IPS-11a (cell line): Measurements from ENCODE around the gene NUP210.

Experiments
- H3K4me3 ChIP-seq: one replicate; pipeline ENCODE4 v1.5.1; 2013; ENCODE audit warnings: low read depth, low read length, control low read depth

NUP210 gene

DNA sequence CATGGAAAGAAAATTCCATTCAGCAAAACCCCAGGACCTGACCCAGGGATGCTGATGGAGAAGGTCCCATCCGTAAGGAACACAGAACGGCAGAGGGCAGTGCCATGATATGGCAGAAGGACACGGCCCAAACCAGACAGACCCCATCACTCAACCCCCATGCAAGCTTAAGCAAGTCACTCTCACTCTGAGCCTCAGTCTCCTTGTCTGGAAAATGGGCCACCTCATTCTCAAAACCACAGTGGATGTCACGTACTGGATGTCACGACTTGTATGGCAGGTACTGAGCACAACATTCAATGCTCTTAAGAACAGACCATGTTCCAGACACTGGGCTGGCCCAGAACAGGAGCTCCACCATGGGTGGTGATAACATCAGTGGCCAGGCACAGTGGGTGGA lies 90.4 kb downstream of the NUP210 start:
- no peak overlapping the region for H3K4me3 ChIP-seq

DNA sequence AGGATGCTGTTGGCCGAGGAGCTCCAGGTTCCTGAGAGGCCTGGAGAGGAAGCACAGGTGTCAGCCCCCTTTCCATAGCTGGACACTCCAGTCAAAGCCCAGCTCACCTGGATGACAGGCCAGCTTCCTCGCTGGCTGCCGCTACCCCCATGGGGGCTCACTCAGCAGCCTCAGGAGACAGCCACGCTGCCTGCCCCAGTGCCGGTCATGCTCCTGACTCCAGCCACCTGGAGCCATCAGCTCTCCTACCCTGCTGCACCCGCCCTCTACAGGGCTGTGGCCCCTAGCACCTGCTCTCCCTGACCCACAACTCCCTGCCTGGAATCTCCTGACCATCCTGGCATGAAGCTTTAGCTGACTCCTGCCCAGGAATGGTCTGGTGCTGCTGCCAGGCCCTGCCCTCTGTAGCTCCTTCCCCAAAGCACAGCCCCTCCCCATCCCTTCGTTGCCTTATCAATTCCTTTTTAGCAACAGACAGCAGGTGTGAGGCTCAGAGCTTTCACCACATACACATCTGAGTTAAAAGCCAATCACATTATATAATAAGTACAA lies 94.2 kb downstream of the NUP210 start:
- H3K4me3 ChIP-seq = no peak overlapping the region

DNA sequence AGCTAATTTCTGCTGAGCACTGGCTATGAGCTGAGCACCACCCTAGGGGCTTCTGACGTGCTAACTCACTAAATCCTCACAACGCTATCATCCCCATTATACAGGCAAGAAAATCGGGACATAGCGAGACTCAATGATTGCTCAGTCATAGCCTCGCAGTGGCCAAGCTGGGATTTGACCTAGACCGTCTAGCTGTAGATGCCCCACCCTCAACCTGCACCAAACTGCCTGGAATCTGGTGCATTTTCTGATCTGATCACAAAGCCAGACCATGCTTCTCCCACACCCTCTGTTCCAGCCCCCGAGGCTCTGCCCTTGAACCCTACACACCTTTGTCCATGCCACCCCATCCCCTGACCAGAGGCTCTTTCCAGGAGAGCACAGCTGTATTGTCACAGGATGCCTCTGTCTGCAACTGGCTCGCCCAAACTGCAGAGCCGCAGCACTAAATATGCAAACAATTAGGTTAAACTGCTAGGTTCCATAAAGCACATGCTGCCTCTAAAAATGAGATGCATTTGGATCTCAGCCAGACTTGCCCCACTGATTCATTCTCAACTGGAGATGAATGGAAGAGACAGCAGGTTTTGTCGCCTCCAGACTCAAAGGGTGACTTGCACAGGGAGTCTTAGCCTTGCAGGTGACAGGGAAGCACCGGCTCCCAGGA lies 95.2 kb downstream of the NUP210 start:
- no peak overlapping the region for H3K4me3 ChIP-seq

DNA sequence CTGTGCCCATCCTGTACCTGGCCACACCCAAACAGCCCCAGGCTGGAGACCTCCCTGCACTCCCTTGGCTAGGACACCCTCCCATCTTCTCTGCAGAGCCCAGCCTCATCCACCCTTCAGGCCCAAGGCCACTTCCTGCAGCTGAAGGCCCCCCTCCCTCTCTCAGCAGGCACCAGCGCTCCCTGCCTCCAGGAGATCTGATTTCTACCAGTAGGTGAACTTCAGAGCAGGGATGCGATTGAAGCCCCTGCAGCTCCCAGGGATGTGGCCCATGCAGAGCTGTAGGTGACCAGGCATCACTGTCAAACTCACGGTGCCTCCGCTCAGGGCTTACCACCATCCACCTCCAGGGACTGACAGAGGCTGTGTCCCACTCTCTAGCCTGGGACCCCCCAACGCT lies 96.3 kb downstream of the NUP210 start:
- no peak overlapping the region for H3K4me3 ChIP-seq

DNA sequence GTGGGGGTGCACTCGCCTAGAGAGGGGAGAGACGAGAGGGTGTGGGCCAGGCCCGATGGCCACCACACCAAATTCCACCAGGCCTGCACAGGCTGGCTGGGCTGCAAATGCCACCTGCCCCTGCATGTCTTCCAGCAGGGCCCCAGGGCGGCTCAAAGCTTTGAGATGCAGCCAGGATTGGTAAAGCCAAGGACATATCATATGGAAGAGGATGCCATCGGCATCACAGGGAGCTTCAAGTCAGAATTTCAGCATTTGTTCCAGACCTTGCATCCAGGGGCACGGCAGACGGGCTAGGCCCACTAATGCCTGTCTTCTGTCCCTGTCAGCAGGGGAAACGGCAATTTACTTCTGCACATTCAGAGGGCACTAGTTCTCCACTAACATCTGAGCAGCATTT lies 97.8 kb downstream of the NUP210 start:
- no peak overlapping the region for H3K4me3 ChIP-seq

DNA sequence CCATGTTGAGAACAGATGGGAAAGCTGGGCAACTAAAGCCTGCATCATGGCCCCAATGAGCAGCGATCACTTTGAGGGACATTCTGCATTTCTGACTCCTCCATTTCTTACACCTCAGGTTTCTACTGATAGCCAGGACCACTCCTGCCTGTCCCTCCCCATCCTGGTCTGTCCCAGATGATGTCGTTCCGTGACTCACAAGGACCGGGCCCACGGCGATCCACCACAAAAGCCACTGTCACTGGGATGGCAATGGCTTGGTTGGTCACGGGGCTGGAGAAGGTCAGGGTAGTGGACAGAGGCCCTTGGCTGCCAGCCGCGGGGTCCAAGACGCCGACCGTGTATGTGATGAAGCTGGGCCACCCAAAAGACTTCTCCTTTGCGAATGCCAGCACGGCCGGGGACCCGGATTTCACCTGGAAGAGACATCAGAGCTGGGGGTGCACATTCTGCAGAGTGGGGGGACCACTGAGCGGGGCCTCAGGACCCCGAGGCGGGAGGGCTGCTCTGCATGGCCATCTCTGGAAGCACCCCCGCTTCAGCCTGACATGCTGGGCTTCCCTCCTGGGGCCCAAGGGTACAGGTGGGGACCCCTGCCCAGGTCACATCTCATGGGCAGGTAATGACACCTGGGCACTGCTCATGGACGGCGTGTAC lies 100.4 kb downstream of the NUP210 start:
- H3K4me3 ChIP-seq = no peak overlapping the region

DNA sequence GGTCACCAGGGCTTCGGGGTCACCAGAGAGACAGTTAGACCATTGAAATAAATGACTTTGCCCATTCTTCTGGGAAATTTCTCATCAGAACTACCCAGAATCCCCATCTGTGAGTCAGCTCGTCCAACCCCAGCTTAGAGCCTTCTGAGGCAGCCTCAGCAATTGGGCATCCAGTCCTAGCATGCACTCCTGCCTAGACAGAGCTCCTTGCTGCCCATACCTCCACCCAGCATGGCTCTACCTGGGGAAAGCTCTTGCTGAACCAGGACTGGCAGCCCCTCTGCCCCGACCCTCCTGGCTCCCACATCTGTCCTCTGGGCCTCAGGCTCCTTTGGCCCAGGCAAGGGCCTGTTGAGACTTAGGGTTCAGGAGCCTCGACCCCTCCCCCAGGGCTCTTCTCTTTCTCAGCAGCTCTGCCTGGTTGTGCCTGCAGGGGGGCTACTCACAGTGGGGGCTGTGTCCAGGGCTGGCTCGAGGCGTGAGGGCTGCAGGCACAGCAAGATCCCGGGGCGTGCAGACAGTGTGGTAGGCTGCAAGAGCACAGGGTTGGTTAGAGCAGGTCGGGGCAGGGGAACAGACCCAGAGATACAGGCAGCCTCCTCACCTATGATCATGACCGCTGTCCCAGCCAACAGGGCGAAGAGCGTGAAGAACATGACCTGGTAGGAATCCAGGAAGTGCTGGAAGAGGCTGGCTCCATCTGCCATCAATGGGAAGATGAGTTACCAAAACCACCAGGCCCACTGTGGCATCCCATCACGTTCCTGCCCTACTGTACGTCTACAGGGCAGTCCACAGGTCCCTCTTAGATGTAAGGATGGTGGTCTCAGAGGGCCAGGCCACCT lies 101.3 kb downstream of the NUP210 start:
- H3K4me3 ChIP-seq = no peak overlapping the region

DNA sequence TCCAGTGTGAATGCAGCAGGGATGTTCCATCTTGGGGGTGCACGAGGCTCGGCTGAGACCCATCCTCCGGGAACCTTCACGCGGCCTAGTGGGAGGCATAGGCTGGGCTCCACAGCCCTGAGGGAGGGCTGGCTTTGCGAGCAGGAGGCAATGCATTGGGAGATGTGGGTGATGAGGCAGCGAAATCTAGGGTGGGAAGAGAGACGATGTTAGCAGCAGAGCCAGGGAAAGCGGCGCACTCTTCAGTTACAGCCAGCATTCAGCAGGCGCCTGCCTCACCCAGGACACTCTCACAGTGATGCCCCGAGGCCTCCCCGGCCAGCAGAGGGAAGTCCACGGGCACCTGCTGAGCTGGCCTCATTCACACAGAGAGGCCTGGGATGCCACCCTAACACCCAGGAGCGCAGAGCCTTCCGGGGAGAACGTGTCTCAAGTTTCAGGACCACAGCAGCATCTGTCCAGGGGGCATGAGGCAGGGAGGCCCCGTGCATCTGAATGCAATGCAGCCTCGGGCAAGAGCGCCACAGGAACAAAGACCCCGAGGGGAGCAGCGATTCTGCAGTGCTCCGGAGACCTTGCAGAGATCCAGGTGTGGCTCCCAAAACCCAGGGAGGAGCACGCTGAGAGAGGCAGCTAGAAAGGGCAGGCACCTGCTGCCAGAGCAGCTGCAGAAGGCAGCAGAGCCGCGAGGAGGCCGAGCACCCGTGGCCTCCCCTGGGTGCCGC lies 102.4 kb downstream of the NUP210 start:
- H3K4me3 ChIP-seq = no peak overlapping the region

DNA sequence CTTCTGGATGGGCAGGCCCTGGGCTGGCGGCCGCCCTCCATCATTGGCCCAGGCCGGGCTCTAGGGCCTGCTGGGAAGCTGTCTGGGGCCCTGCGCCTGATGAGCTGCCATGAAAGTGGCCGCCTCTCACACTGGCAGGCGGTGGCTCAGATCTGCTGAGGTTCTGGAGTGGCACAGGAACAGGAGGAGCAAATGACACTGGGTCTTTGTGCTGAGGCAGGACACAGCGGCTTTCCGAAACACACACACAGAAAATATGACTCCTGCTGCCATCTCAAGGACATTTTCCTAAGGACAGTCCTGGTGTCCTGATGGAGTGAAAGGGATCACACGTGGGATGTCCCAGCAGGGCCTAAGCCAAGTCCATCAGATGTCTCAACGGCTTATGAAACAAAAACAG lies 103.5 kb downstream of the NUP210 start:
- H3K4me3 ChIP-seq = no peak overlapping the region

DNA sequence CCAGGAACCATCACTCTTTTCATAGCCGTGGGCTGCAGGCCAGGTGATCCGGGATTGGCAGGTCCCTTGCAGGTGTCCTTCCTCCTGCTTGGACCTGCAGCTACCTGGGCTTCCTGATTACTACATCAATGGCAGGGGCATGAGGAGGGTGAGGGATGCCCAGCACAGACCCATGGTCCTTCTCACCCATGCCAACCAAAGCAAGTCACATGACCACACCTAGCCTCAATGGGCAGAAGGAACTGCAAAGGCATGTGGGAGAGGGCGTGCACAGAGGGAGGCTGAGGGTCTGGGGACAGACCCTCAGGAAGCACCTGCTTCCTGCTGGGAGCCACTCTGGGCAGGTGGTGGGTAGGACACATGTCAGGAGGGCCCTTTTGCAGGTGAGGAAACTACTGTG lies 105.2 kb downstream of the NUP210 start:
- H3K4me3 ChIP-seq = no peak overlapping the region

DNA sequence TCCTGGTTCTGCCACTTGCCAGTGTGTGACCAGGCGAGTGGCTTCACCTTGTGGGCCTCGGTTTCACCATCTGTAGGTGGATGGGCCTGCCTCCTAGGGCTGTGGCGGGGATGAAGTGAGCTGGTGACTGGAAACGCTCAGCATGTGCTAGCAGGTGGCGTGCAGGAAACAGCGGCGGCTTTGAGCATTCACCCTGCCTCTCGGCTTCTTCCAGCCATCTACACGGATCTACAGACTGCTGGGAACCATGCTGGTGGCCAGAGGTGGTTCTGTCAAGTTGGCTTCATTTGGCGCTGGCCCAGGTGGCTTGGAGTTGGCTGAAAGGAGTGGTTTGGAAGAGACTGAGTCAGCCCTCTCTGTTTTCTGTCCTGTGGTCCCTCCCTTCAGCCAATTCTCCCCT lies 106.3 kb downstream of the NUP210 start:
- H3K4me3 ChIP-seq = no peak overlapping the region

DNA sequence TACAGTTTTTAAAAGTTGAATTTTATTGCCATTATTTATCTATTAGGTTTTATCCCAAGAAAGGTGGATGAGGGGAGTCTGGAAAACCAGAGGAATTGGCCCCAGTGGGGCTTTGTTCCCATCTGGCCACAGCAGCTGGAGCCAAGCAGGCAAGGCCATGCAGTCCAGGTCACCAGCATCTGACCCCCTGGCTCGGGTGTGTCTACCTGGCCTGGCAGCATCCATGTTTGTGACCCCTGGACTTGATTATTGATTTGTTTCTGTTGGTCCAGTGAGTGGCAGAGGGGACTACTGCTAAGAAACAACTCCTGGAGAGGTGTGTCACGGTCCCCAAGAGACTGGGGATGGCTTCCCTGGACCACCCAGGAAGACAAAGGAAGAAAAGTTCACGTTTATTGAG lies 111.1 kb downstream of the NUP210 start:
- H3K4me3 ChIP-seq = no peak overlapping the region

DNA sequence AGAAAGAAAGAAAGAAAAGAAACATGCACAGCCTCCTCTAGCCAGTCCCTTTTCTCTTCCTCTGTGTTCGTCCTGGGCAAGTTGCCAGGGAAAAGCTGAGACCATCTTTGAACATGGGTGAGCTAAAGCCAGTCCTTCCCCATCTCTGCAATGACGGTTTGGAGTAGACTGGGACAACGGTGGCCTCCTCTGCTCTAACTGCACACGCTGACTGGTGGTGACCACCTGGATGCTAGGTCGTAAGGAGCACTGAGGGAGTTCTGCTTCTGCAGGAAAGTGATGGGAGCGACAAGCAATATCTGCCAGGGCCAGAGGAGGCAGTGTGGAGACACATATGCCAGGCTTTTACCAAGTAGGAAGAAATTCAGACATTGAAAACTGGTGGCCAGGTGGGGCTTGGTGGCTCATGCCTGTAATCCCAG lies 111.7 kb downstream of the NUP210 start:
- no peak overlapping the region for H3K4me3 ChIP-seq

DNA sequence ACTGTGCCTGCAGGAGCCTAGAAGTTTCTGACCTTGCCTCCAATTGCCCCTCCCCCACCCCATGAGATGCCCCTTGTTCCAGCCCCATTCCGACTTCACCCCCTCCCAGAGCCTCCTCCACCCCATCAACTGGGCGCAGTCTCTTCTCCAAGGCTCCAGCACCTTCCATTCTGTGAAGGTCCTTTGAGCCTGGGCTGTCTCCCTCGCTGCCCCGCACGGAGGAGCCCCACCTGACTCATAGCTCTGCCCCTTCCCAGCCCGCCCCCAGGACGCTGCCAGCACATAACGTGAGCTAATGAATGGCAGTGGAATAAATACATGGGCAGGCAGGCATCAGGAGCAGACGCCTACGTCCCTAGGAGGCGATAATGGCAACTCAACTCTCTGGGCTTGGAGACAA lies 113.1 kb downstream of the NUP210 start:
- no peak overlapping the region for H3K4me3 ChIP-seq

DNA sequence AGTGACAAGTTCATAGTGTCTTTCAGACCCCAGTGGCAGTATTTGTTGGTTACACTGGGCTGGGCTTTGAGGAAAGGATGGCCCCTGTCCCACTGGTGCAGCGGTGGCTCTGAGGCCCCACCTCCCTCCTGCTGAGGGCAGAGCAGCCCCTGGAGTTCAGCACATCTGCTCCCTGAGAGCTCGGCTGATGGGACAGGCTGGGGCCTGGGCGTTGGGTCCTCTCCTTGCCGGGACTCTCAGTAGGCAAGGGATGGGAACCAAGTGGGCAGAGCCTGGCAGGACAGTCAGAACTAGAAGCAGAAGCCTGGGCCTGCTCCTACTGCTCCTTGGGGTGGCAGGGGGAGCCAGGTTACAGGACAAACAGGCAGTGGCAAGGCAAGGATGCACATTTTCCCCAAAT lies 114.5 kb downstream of the NUP210 start:
- H3K4me3 ChIP-seq = no peak overlapping the region

DNA sequence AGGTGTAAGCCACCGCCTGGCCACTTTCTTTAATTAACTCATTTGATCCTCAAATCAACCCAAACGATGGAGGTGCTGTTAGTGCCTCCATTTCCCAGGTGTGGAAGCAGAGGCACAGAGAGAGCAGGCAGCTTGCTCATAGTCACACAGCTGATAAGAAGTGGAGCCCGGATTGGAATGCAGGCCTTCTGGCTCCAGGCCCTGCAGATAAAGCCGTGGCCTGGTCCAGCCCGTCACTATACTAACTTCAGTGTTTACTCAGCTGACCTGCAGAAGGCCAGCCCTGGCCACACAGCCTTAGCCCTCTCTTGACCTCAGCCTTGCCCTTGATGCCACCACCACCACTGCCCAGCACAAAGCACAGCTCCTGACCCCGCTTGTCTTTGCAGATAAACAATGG lies 116.7 kb downstream of the NUP210 start:
- H3K4me3 ChIP-seq = no peak overlapping the region

DNA sequence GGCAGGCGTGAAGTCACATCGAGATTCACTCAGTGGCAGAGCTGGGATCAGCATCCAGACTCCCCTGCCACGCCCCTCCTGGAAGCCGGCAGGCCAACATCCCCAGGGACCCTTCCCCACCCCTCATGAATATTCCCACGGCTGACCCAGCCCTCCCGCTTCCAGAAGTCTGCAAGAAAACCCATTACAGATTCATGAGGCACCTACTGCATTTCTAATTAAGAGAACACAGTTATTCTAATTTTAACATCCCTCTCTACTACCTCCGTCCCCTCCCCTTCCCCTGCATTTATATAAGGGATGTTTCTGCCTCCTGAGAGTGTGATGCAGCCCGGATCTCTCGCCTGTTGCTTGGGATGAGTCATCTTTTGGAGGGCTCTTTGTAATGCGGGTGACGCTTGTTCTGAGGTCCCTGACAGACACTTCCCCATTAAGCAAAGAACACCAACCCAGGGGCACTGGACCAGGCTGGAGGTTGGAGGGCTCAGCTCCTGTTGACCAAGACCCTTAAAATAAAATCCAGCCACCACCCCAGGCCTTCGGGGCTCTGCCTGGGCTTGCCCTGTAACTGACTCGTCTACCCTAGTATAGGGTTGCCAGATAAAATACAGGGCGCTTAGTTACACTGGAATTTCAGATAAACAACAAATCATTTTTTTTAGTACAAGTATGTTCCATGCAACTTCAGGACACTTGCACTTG lies 118.7 kb downstream of the NUP210 start:
- no peak overlapping the region for H3K4me3 ChIP-seq

DNA sequence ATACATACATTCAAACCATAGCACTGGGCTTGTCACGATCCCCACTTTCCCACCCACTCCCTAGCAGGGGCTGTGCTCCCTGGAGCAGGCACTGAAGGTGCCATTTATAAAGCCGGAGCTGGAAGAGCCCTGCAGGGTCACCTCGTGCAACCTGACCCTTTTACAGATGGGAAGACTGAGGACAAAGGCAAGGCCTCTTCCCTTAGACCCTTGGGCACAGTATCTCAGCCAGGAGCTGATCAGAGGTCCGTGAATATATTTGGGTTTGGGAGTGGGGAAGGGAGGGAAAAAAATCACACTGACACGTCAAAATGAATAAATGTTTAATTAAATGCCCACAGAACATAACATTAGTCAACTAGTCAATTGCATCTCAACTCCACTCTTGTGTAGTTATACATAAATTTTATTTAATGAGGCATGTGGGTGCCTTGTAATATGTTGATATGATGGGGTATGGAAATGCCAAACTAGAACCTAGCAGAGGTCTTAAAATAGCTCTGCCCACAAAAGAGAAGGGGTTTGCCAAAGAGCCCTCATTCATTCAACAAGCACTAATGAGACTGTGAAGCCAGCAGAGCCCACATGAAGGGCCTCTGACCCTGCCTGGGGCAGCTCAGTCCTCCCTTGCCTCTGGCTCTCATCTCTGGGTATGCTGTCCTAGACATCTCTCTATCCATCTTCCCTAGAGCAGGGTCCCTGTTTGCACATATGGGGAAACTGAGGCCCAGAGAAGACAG lies 119.4 kb downstream of the NUP210 start:
- H3K4me3 ChIP-seq = no peak overlapping the region

DNA sequence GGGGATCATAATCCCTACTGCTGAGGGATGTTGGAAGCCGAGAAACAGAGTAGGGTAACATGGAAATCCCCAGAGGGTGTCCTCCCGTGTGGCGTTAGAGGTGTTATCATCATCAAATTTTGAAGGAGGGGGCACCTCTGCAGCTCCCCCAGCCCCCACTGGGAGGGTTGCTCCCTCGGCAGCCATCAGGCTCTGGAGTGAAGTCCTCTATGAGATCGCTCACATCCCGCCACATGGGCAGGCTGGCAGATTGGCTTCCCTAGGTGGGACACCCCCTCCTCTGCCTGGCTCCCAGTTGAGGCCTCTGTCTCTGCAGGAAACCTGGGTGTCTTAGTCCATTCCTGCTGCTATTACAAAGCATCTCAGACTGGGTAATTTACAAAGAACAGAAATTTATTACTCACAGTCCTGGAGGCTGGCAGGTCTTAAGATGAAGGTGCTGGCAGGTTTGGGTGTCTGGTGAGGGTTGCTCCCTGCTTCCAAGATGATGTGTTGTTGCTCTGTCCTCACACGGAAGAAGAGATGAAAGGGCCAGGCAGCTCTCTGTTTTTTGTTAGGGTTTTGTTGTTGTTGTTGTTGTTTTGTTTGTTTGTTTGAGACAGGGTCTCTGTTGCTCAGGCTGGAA lies 120.5 kb downstream of the NUP210 start:
- H3K4me3 ChIP-seq = no peak overlapping the region
